CD4-positive, alpha-beta T cell treated with Interleukin-6 for 4 hours (primary cell): ENCODE measurements around the gene RASA2.
"Not testable (repeated sequence)": the region's sequence is repeated elsewhere in the genome, so short reads cannot be mapped to it uniquely, and the experiment has no call there.

Experiments used
- DNase-seq: peaks from one replicate; pipeline ENCODE4 v3.0.0-alpha.2; 2020; ENCODE audit warnings: mixed read lengths

The RASA2 gene

GRCh38 chr3:141600331-141600730, 113.5 kb downstream of the RASA2 start:
- DNase-seq, result no peak

GRCh38 chr3:141602706-141603105, 115.9 kb downstream of the RASA2 start:
- DNase-seq, result no peak

- DNase-seq, result no peak
Observed at GRCh38 chr3:141603473-141604035, 116.7 kb downstream of the RASA2 start.

GRCh38 chr3:141605883-141606282, 119.1 kb downstream of the RASA2 start:
- DNase-seq, result no peak

- no peak for DNase-seq
Observed at GRCh38 chr3:141608438-141608837, 121.6 kb downstream of the RASA2 start.

- no peak for DNase-seq
Observed at GRCh38 chr3:141610939-141611338, 124.1 kb downstream of the RASA2 start.

GRCh38 chr3:141618103-141618910, 131.5 kb downstream of the RASA2 start:
- no peak for DNase-seq

- no peak for DNase-seq
Observed at GRCh38 chr3:141618938-141619337, 132.1 kb downstream of the RASA2 start.

GRCh38 chr3:141619450-141619849, 132.6 kb downstream of the RASA2 start:
- DNase-seq, result no peak

GRCh38 chr3:141623691-141624090, 136.9 kb downstream of the RASA2 start:
- no peak for DNase-seq

- no peak for DNase-seq
Observed at GRCh38 chr3:141625506-141625905, 138.7 kb downstream of the RASA2 start.

- not testable (repeated sequence) for DNase-seq
Observed at GRCh38 chr3:141628334-141628733, 141.5 kb downstream of the RASA2 start.

- DNase-seq, result not testable (repeated sequence)
Observed at GRCh38 chr3:141628868-141629441, 142.1 kb downstream of the RASA2 start.

GRCh38 chr3:141629976-141630375, 143.1 kb downstream of the RASA2 start:
- no peak for DNase-seq

- DNase-seq, result no peak
Observed at GRCh38 chr3:141632779-141633374, 146.1 kb downstream of the RASA2 start.

- DNase-seq, result no peak
Observed at GRCh38 chr3:141642215-141642614, 155.4 kb downstream of the RASA2 start.

- DNase-seq, result no peak
Observed at GRCh38 chr3:141643391-141643790, 156.6 kb downstream of the RASA2 start.

- DNase-seq, result no peak
Observed at GRCh38 chr3:141643796-141644195, 157.0 kb downstream of the RASA2 start.

- peak; percentile 75 for DNase-seq
Observed at GRCh38 chr3:141644931-141645330, 158.1 kb downstream of the RASA2 start.

GRCh38 chr3:141646760-141647561, 160.1 kb downstream of the RASA2 start:
- DNase-seq, result no peak

GRCh38 chr3:141647562-141647915, 160.7 kb downstream of the RASA2 start:
- no peak for DNase-seq

GRCh38 chr3:141648055-141648910, 161.5 kb downstream of the RASA2 start:
- DNase-seq, result no peak
